H9 (cell line): ENCODE results near the gene DCLRE1C. TPM values are rescaled to one million over a fixed set of nuclear protein-coding genes. Genes with fewer than 3 reads are reported as not detected.

Experiments
- DNase-seq: peaks from one replicate; pipeline ENCODE4 v3.0.0-alpha.2; 2017
- H2AFZ ChIP-seq: one replicate; pipeline ENCODE4 v1.6.1; 2013; ENCODE audit warnings: mild to moderate bottlenecking, low read length, control low read depth, moderate library complexity
- H2AK5ac ChIP-seq: 2 replicates; pipeline ENCODE4 v1.6.1; 2013; ENCODE audit warnings: low read length, control low read depth, mixed read lengths; ENCODE audit not compliant: insufficient read length
- H2BK120ac ChIP-seq: one replicate; pipeline ENCODE4 v1.6.1; 2013; ENCODE audit warnings: low read depth, mild to moderate bottlenecking, low read length, control low read depth, inconsistent platforms; ENCODE audit not compliant: poor library complexity, severe bottlenecking
- H2BK12ac ChIP-seq: 2 replicates; pipeline ENCODE4 v1.6.1; 2013; ENCODE audit warnings: low read length, control low read depth, mixed read lengths, low read depth; ENCODE audit not compliant: insufficient read length
- H2BK15ac ChIP-seq: 2 replicates; pipeline ENCODE4 v1.6.1; 2013; ENCODE audit warnings: low read depth, low read length, control low read depth
- H2BK20ac ChIP-seq: one replicate; pipeline ENCODE4 v1.6.1; 2013; ENCODE audit warnings: low read depth, mild to moderate bottlenecking, low read length, control low read depth, inconsistent platforms; ENCODE audit not compliant: poor library complexity, severe bottlenecking
- H2BK5ac ChIP-seq: 2 replicates; pipeline ENCODE4 v1.6.1; 2013; ENCODE audit warnings: low read length, control low read depth, mixed read lengths; ENCODE audit not compliant: insufficient read length
- H3K14ac ChIP-seq: 2 replicates; pipeline ENCODE4 v1.6.1; 2013; ENCODE audit warnings: low read length, control low read depth; ENCODE audit not compliant: insufficient read depth
- H3K18ac ChIP-seq: 2 replicates; pipeline ENCODE4 v1.6.1; 2013; ENCODE audit warnings: low read depth, mild to moderate bottlenecking, mixed read lengths, low read length, control low read depth; ENCODE audit not compliant: insufficient read length
- H3K23ac ChIP-seq: 2 replicates; pipeline ENCODE4 v1.6.1; 2013; ENCODE audit warnings: low read length, control low read depth, mixed read lengths, low read depth; ENCODE audit not compliant: insufficient read length
- H3K23me2 ChIP-seq: 2 replicates; pipeline ENCODE4 v1.6.1; 2013; ENCODE audit warnings: low read depth, mild to moderate bottlenecking, mixed read lengths, low read length, control low read depth; ENCODE audit not compliant: insufficient read length, poor library complexity, severe bottlenecking
- H3K27ac ChIP-seq: 2 replicates; pipeline ENCODE4 v1.5.1; 2013; ENCODE audit warnings: low read length, control low read depth, mixed read lengths, low read depth; ENCODE audit not compliant: insufficient read length
- H3K27me3 ChIP-seq: 2 replicates; pipeline ENCODE4 v1.6.1; 2013; ENCODE audit warnings: low read length, control low read depth, inconsistent platforms; ENCODE audit not compliant: insufficient read depth
- H3K4ac ChIP-seq: 2 replicates; pipeline ENCODE4 v1.6.1; 2013; ENCODE audit warnings: low read depth, mild to moderate bottlenecking, control low read depth, inconsistent platforms, low read length, moderate library complexity
- H3K4me1 ChIP-seq: 2 replicates; pipeline ENCODE4 v1.6.1; 2013; ENCODE audit warnings: low read length, control low read depth, inconsistent platforms; ENCODE audit not compliant: insufficient read depth
- H3K4me2 ChIP-seq: 2 replicates; pipeline ENCODE4 v1.6.1; 2013; ENCODE audit warnings: low read length, control low read depth, mixed read lengths; ENCODE audit not compliant: insufficient read length, insufficient read depth
- H3K56ac ChIP-seq: 2 replicates; pipeline ENCODE4 v1.6.1; 2013; ENCODE audit warnings: low read depth, mild to moderate bottlenecking, mixed read lengths, low read length, control low read depth; ENCODE audit not compliant: insufficient read length
- H3K79me1 ChIP-seq: 2 replicates; pipeline ENCODE4 v1.6.1; 2013; ENCODE audit warnings: low read depth, mild to moderate bottlenecking, moderate library complexity, low read length, control low read depth, inconsistent platforms; ENCODE audit not compliant: insufficient read depth, poor library complexity, severe bottlenecking
- H3K79me2 ChIP-seq: 2 replicates; pipeline ENCODE4 v1.6.1; 2013; ENCODE audit warnings: low read length, control low read depth, inconsistent platforms; ENCODE audit not compliant: insufficient read depth
- H3K9ac ChIP-seq: 2 replicates; pipeline ENCODE4 v1.6.1; 2013; ENCODE audit warnings: low read length, control low read depth, mixed read lengths; ENCODE audit not compliant: insufficient read length; ENCODE audit errors: extremely low read depth
- H3K9me3 ChIP-seq: one replicate; pipeline ENCODE4 v1.6.1; 2013; ENCODE audit warnings: low read depth, low read length, inconsistent platforms; ENCODE audit not compliant: control insufficient read depth
- H3T11ph ChIP-seq: one replicate; pipeline ENCODE4 v1.6.1; 2013; ENCODE audit warnings: mild to moderate bottlenecking, low read length, control low read depth, inconsistent platforms
- H4K20me1 ChIP-seq: one replicate; pipeline ENCODE4 v1.6.1; 2013; ENCODE audit not compliant: control insufficient read depth, insufficient read length, insufficient read depth
- H4K5ac ChIP-seq: 2 replicates; pipeline ENCODE4 v1.6.1; 2013; ENCODE audit warnings: low read depth, mild to moderate bottlenecking, mixed read lengths, low read length, control low read depth; ENCODE audit not compliant: insufficient read length
- H4K8ac ChIP-seq: replicated peaks from 2 replicates; pipeline ENCODE4 v1.6.1; 2013; ENCODE audit warnings: low read length, control low read depth, mixed read lengths, low read depth; ENCODE audit not compliant: insufficient read length
- H4K91ac ChIP-seq: 2 replicates; pipeline ENCODE4 v1.6.1; 2013; ENCODE audit warnings: low read depth, mild to moderate bottlenecking, moderate library complexity, mixed read lengths, low read length, control low read depth; ENCODE audit not compliant: insufficient read length
- H3K27ac Mint-ChIP-seq, 3 experiments: 2 replicates in 2 of 3; 3 replicates in 1 of 3; pipeline ENCODE4 v1.8.0; 2020 to 2021; ENCODE audit warnings: mixed read lengths in 3 of 3, mild to moderate bottlenecking in 1 of 3, moderate library complexity in 1 of 3
- H3K27me3 Mint-ChIP-seq: 2 replicates; pipeline ENCODE4 v1.8.0; 2021; ENCODE audit warnings: low read depth, mild to moderate bottlenecking, moderate library complexity, mixed read lengths
- H3K36me3 Mint-ChIP-seq, 3 experiments: 2 replicates in 2 of 3; 3 replicates in 1 of 3; pipeline ENCODE4 v1.8.0; 2020 to 2021; ENCODE audit warnings: low read depth in 3 of 3, mixed read lengths in 3 of 3; ENCODE audit not compliant: insufficient read depth in 1 of 3
- H3K4me1 Mint-ChIP-seq, 2 experiments: 2 replicates each; pipeline ENCODE4 v1.8.0; 2020; ENCODE audit warnings: mixed read lengths in 2 of 2
- H3K4me3 Mint-ChIP-seq, 2 experiments: 2 replicates in 1 of 2; 3 replicates in 1 of 2; pipeline ENCODE4 v1.8.0; 2020 to 2021; ENCODE audit warnings: mild to moderate bottlenecking in 2 of 2, mixed read lengths in 2 of 2, moderate library complexity in 1 of 2
- H3K9me3 Mint-ChIP-seq, 2 experiments: 2 replicates in 1 of 2; 3 replicates in 1 of 2; pipeline ENCODE4 v1.8.0; 2020; ENCODE audit warnings: mild to moderate bottlenecking in 2 of 2, mixed read lengths in 2 of 2, moderate library complexity in 1 of 2
- WGBS: extraction: QIAGEN DNeasy Blood & Tissue Kit; methylation state at CpG from one replicate; pipeline ENCODE4 v1.1.7; 2013; ENCODE audit warnings: missing lambda C conversion rate, low lambda C conversion rate, mixed read lengths; ENCODE audit not compliant: insufficient read length; ENCODE audit errors: extremely low coverage; 5-methylcytosine and 5-hydroxymethylcytosine counted together
- total RNA-seq: library from RNA; stranded (reverse); gene quantifications from 2 replicates; pipeline ENCODE4 v1.2.1, GENCODE V29; 2021
- TF ChIP-seq, protein P1 (sequence below): fragments of 200-600 bp; sonication (generic); conservative IDR thresholded peaks from 3 replicates; pipeline ENCODE4 v1.8.0; 2021; ENCODE audit warnings: antibody characterized with exemption, mild to moderate bottlenecking

DCLRE1C gene
- total RNA-seq, 1 experiment from 2014 or later: 15.2 TPM

- Histone ChIP-seq H2AK5ac (no peak overlapping the region), H3K27me3 (no peaks in the 10 kb centered on the region), H3K9ac (no peak overlapping the region), H4K5ac (no peak overlapping the region), H3K4me2 (no peak overlapping the region), H3K27ac (no peak overlapping the region), H3K4me1 (no peaks in the 10 kb centered on the region), H2BK20ac (no peak overlapping the region), H3K14ac (no peak overlapping the region), H2BK15ac (no peak overlapping the region), H3T11ph (no peak overlapping the region), H3K23ac (no peak overlapping the region), H3K56ac (no peak overlapping the region), H3K4ac (no peak overlapping the region), H3K18ac (no peak overlapping the region), H2BK12ac (no peak overlapping the region), H3K79me1 (no peaks in the 10 kb centered on the region), H4K20me1 (no peaks in the 10 kb centered on the region), H4K8ac (no peak overlapping the region), H3K9me3 (no peaks in the 10 kb centered on the region), H2AFZ (no peak overlapping the region), H3K23me2 (no peaks in the 10 kb centered on the region), H4K91ac (no peak overlapping the region), H2BK120ac (no peak overlapping the region), H2BK5ac (no peak overlapping the region), H3K79me2 (no peaks in the 10 kb centered on the region)
- Mint-ChIP-seq H3K4me3 (no peak overlapping the region), H3K36me3 (peaks cover 30 to 71% (median 48%) of the 10 kb centered on the region in 3 experiments; a peak in 6 of 7 replicates), H3K4me1 (no peaks in the 10 kb centered on the region), H3K27me3 (no peaks in the 10 kb centered on the region), H3K27ac (no peak overlapping the region), H3K9me3 (no peaks in the 10 kb centered on the region)
- DNase-seq: no peak
- no CpG with 5 or more reads among the region's 2 CpGs for WGBS
- TF ChIP-seq, protein P1, sequence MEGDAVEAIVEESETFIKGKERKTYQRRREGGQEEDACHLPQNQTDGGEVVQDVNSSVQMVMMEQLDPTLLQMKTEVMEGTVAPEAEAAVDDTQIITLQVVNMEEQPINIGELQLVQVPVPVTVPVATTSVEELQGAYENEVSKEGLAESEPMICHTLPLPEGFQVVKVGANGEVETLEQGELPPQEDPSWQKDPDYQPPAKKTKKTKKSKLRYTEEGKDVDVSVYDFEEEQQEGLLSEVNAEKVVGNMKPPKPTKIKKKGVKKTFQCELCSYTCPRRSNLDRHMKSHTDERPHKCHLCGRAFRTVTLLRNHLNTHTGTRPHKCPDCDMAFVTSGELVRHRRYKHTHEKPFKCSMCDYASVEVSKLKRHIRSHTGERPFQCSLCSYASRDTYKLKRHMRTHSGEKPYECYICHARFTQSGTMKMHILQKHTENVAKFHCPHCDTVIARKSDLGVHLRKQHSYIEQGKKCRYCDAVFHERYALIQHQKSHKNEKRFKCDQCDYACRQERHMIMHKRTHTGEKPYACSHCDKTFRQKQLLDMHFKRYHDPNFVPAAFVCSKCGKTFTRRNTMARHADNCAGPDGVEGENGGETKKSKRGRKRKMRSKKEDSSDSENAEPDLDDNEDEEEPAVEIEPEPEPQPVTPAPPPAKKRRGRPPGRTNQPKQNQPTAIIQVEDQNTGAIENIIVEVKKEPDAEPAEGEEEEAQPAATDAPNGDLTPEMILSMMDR: no peak
Observed at GRCh38 chr10:14925268-14925667, 28.6 kb downstream of the DCLRE1C start.
